GM04504 (cell line): Measurements from ENCODE around the gene KATNB1.
"Not testable (repeated sequence)": the region's sequence is repeated elsewhere in the genome, so short reads cannot be mapped to it uniquely, and the experiment has no call there.

Source experiments
- DNase-seq: peaks from one replicate; pipeline ENCODE4 v3.0.0-alpha.2; 2012; ENCODE audit warnings: low read depth

The KATNB1 gene

GRCh38 chr16:57745768-57746167 is 10.2 kb downstream of the KATNB1 start:
- no peak for DNase-seq

GRCh38 chr16:57746316-57746715 is 10.7 kb downstream of the KATNB1 start:
- DNase-seq: not testable (repeated sequence)

- DNase-seq: no peak
Observed at GRCh38 chr16:57747091-57747490, 11.5 kb downstream of the KATNB1 start.

DNA sequence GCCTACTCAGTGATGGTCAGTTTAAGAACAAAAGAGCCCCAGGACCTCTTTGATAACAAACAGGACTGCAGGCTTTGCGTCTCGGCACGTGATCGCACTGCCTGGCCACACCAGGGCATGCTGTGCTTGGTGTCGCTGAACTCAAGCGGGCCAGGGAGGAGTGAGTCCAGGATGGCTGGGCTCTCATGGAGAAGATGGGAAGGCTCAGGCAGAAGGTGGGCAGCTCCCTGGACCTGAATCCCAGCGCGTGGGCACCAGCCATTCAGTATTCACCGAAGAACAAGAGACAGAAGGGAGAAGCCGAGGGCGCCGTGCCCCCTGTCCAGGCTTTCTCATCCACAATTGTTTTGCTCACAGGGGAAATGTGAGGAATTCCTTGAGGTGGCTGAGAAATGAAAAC is 11.9 kb downstream of the KATNB1 start:
- no peak for DNase-seq

GRCh38 chr16:57747996-57748395 is 12.4 kb downstream of the KATNB1 start:
- no peak for DNase-seq

DNA sequence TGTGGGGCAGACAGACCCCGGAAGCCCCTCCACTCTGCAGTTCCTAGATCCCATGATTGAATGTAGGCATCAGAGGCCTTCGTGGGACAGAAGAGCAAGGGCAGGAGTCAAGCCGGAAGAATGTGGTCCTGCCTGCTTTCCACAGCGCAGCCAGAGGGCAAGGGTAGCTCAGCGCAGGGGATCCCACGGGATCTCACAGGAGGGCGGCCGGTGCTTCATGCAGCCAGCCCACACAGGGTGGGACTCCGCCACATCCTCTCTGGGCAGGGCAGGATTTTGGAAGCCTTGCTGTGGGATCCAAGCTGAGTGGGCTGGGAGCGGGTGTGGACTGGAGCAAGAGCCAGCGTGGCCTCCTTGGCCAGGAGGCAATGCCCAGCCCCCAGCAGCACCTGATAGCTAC is 13.0 kb downstream of the KATNB1 start:
- no peak for DNase-seq

DNA sequence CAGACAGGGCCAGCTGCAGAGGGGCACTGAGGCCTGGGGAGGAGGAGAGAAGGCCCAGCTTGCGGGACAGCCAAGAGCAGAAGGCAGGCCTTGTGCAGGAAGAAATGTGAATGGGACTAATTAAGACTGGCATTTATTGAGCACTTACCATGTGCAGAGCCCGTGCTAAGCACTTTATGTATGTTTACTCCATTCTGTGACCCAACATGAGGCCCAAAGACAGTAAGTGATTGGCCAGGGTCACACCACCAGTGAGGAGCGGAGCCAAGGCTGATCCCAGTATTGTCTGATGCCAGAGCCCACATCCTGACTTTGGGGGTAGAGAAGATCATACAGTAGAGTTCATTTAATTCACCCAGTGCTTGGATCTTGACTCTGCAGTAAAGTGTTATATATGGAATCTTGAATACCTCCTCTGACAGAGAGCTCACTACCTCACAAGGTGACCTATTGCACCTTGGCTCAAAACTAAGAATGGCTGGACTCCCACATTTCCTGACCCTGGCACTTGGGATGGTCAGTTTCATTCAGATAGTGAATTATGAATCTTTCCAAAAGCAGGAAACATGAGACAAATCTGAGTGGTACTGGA is 13.6 kb downstream of the KATNB1 start:
- no peak for DNase-seq

- no peak for DNase-seq
Observed at GRCh38 chr16:57749856-57750452, 14.4 kb downstream of the KATNB1 start.

GRCh38 chr16:57750796-57751538 is 15.4 kb downstream of the KATNB1 start:
- DNase-seq: no peak

- DNase-seq: no peak
Observed at GRCh38 chr16:57751539-57752202, 16.1 kb downstream of the KATNB1 start.

- DNase-seq: no peak
Observed at GRCh38 chr16:57752203-57752580, 16.6 kb downstream of the KATNB1 start.

DNA sequence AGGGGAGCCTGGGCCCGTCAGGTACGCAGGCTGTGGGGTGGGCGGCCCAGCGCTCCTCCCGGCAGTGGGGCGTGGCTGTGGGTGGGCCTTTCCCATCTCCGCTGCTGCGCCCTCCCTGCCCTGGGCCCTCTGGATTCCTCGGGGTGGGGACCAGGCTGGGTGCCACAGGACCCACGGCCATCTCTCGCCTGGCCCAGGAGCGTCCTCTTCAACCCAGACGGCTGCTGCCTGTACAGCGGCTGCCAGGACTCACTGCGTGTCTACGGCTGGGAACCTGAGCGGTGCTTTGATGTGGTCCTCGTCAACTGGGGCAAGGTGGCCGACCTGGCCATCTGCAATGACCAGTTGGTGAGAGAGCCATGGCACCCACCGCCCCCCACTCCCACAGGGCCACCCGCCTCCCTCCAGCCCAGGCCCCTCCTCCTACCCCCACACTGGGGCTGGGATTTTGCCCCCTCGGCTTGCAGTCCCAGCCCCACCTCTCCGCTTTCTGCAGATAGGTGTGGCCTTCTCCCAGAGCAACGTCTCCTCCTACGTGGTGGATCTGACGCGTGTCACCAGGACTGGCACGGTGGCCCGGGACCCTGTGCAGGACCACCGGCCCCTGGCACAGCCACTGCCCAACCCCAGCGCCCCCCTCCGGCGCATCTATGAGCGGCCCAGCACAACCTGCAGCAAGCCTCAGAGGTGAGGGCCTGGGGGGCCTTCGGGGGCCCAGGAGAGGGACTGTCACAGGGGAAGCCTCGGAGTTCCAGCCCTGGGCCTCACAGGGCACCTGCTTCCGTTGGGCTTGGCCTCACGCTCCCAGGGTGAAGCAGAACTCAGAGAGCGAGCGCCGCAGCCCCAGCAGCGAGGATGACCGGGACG is 17.2 kb downstream of the KATNB1 start:
- no peak for DNase-seq

GRCh38 chr16:57753448-57754353 is 18.1 kb downstream of the KATNB1 start:
- no peak for DNase-seq

- DNase-seq: no peak
Observed at GRCh38 chr16:57754354-57755060, 18.9 kb downstream of the KATNB1 start.

GRCh38 chr16:57755061-57755684 is 19.6 kb downstream of the KATNB1 start:
- no peak for DNase-seq

- DNase-seq: no peak
Observed at GRCh38 chr16:57755726-57756423, 20.3 kb downstream of the KATNB1 start.

DNA sequence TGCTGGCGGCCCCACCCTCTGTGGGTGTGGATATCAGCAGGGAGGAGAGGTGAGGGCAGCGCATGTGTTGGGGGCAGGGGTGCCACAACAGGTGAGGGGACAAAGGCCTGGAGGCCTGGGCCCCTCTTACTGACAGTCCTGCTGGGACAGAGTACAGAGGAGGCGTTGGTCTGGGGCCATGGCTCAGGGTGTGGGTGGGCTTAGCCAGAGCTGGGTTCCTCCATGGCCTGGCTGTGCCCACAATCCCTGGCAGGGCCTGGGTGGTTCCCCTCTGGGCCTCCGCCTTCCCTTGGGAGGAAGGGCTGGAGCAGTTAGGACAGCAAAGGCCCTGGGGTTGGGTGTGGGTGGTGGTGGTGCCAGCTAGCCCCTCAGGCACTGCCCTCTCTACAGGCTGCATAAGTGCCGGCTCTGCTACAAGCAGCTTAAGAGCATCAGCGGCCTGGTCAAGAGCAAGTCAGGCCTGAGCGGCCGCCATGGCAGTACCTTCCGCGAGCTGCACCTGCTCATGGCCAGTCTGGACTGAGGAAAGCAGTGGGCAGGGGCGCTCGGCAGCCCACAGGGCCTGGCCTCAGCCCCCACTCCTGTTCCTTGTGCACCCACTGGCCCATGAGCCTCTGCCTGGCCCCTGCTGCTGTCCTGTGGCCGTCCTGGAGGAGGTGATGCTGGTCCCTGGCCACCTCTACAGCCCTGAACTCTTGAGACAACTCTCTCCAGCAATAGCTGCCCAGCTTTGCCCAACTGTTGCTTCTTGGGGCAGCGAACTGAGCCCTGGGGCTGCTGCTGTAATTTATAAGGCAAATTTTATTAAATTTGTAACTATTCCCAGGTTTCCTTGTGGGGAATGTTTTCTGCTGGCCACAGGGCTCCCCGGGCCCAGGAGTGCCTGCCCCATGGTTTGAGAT is 21.1 kb downstream of the KATNB1 start:
- DNase-seq: no peak

DNA sequence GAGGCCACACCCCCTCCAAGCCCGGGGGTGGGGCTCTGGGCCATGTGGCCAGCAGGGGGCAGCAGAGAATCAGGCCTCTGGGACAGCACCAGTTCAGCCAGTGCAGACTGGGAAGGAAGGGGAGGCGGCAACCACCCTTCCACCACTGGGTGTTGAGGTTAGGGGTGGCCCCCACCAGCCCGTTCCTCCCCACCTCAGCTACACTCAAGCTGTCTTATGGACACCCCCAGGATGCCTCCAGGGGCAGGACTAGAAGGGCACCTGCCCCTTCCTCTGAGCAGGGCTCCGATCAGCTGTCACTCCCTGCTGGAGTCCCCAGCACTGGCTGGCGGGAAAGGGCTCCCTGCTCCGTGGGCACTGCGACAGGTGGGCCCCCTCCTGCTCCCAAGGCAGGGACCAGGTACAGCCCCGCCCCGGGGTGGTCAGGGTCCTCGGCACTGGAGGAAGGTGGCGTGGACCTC is 21.8 kb downstream of the KATNB1 start:
- peak; percentile 58 for DNase-seq
